ENCODE data around the gene CCDC13. TPM values are rescaled to one million over a fixed set of nuclear protein-coding genes. Genes with fewer than 3 reads are reported as not detected.

Gene CCDC13
- total and polyA plus RNA-seq, 2 of the 13 experiments (the other 11 are each of a cell fraction or from before 2014, with no cell fraction given): 0.22 to 0.51 TPM

DNA sequence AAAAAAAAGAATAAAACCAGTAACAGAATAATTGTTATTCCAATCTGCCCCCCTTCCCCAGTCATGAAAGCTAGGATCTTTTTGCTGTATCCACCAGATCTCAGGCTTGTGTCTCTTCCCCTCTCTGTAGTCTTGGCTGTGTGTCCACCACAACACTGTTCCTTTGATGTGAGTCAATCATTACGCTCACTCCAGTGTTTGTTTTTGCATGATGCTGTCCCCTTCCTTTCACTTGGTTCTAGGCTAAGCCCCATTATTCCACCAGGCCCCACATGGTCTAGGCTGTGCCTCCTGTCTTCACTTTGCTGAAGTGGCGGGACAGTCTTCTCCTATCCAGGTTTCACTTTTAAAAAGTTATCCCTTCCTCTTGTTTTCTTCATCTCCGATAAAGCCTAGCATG lies 49.8 kb upstream of the CCDC13 start (continued):
- TF ChIP-seq, protein P1, sequence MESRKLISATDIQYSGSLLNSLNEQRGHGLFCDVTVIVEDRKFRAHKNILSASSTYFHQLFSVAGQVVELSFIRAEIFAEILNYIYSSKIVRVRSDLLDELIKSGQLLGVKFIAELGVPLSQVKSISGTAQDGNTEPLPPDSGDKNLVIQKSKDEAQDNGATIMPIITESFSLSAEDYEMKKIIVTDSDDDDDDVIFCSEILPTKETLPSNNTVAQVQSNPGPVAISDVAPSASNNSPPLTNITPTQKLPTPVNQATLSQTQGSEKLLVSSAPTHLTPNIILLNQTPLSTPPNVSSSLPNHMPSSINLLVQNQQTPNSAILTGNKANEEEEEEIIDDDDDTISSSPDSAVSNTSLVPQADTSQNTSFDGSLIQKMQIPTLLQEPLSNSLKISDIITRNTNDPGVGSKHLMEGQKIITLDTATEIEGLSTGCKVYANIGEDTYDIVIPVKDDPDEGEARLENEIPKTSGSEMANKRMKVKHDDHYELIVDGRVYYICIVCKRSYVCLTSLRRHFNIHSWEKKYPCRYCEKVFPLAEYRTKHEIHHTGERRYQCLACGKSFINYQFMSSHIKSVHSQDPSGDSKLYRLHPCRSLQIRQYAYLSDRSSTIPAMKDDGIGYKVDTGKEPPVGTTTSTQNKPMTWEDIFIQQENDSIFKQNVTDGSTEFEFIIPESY (CRISPR knock-in tag; IDR thresholded peaks at IDR 0.05): peak; percentile 42
- TF ChIP-seq FOSL2 (CRISPR knock-in tag; IDR thresholded peaks at IDR 0.05) (peak; percentile 78), ZMYM4 (CRISPR knock-in tag; IDR thresholded peaks at IDR 0.05) (peak; percentile 54; the same call in 1 of the 2 replicates), ZFX (CRISPR knock-in tag; IDR thresholded peaks at IDR 0.05; ENCODE audit: low read depth) (peak; percentile 59), JUND (CRISPR knock-in tag; IDR thresholded peaks at IDR 0.05) (no peak)
- TF ChIP-seq, protein P2, sequence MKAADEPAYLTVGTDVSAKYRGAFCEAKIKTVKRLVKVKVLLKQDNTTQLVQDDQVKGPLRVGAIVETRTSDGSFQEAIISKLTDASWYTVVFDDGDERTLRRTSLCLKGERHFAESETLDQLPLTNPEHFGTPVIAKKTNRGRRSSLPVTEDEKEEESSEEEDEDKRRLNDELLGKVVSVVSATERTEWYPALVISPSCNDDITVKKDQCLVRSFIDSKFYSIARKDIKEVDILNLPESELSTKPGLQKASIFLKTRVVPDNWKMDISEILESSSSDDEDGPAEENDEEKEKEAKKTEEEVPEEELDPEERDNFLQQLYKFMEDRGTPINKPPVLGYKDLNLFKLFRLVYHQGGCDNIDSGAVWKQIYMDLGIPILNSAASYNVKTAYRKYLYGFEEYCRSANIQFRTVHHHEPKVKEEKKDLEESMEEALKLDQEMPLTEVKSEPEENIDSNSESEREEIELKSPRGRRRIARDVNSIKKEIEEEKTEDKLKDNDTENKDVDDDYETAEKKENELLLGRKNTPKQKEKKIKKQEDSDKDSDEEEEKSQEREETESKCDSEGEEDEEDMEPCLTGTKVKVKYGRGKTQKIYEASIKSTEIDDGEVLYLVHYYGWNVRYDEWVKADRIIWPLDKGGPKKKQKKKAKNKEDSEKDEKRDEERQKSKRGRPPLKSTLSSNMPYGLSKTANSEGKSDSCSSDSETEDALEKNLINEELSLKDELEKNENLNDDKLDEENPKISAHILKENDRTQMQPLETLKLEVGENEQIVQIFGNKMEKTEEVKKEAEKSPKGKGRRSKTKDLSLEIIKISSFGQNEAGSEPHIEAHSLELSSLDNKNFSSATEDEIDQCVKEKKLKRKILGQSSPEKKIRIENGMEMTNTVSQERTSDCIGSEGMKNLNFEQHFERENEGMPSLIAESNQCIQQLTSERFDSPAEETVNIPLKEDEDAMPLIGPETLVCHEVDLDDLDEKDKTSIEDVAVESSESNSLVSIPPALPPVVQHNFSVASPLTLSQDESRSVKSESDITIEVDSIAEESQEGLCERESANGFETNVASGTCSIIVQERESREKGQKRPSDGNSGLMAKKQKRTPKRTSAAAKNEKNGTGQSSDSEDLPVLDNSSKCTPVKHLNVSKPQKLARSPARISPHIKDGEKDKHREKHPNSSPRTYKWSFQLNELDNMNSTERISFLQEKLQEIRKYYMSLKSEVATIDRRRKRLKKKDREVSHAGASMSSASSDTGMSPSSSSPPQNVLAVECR (CRISPR knock-in tag; IDR thresholded peaks at IDR 0.05; ENCODE audit: borderline replicate concordance): 0 out of 2 replicates have a peak, but pooled peaks have one; percentile 21
- TF ChIP-seq, protein P3, sequence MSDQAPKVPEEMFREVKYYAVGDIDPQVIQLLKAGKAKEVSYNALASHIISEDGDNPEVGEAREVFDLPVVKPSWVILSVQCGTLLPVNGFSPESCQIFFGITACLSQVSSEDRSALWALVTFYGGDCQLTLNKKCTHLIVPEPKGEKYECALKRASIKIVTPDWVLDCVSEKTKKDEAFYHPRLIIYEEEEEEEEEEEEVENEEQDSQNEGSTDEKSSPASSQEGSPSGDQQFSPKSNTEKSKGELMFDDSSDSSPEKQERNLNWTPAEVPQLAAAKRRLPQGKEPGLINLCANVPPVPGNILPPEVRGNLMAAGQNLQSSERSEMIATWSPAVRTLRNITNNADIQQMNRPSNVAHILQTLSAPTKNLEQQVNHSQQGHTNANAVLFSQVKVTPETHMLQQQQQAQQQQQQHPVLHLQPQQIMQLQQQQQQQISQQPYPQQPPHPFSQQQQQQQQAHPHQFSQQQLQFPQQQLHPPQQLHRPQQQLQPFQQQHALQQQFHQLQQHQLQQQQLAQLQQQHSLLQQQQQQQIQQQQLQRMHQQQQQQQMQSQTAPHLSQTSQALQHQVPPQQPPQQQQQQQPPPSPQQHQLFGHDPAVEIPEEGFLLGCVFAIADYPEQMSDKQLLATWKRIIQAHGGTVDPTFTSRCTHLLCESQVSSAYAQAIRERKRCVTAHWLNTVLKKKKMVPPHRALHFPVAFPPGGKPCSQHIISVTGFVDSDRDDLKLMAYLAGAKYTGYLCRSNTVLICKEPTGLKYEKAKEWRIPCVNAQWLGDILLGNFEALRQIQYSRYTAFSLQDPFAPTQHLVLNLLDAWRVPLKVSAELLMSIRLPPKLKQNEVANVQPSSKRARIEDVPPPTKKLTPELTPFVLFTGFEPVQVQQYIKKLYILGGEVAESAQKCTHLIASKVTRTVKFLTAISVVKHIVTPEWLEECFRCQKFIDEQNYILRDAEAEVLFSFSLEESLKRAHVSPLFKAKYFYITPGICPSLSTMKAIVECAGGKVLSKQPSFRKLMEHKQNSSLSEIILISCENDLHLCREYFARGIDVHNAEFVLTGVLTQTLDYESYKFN (CRISPR knock-in tag; conservative IDR thresholded peaks at IDR 0.05): peak; percentile 42; the same call in 1 of the 2 replicates
- TF ChIP-seq, protein P4, sequence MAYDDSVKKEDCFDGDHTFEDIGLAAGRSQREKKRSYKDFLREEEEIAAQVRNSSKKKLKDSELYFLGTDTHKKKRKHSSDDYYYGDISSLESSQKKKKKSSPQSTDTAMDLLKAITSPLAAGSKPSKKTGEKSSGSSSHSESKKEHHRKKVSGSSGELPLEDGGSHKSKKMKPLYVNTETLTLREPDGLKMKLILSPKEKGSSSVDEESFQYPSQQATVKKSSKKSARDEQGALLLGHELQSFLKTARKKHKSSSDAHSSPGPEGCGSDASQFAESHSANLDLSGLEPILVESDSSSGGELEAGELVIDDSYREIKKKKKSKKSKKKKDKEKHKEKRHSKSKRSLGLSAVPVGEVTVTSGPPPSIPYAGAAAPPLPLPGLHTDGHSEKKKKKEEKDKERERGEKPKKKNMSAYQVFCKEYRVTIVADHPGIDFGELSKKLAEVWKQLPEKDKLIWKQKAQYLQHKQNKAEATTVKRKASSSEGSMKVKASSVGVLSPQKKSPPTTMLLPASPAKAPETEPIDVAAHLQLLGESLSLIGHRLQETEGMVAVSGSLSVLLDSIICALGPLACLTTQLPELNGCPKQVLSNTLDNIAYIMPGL (CRISPR knock-in tag; IDR thresholded peaks at IDR 0.05; ENCODE audit: borderline replicate concordance in 1 of 2, low read depth in 1 of 2): 0 out of 4 replicates have a peak, but pooled peaks of 1 of the 2 experiments have one; percentile 38
- TF ChIP-seq, protein P5, sequence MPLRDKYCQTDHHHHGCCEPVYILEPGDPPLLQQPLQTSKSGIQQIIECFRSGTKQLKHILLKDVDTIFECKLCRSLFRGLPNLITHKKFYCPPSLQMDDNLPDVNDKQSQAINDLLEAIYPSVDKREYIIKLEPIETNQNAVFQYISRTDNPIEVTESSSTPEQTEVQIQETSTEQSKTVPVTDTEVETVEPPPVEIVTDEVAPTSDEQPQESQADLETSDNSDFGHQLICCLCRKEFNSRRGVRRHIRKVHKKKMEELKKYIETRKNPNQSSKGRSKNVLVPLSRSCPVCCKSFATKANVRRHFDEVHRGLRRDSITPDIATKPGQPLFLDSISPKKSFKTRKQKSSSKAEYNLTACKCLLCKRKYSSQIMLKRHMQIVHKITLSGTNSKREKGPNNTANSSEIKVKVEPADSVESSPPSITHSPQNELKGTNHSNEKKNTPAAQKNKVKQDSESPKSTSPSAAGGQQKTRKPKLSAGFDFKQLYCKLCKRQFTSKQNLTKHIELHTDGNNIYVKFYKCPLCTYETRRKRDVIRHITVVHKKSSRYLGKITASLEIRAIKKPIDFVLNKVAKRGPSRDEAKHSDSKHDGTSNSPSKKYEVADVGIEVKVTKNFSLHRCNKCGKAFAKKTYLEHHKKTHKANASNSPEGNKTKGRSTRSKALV (CRISPR knock-in tag; IDR thresholded peaks at IDR 0.05): no peak

Measured in HepG2 (cell line).